Ureter (tissue), 1 donor: Measurements from ENCODE around the gene ATF4. TPM values are rescaled to one million over a fixed set of nuclear protein-coding genes. Genes with fewer than 3 reads are reported as not detected.
"Not testable (repeated sequence)": the region's sequence is repeated elsewhere in the genome, so short reads cannot be mapped to it uniquely, and the experiment has no call there.

ENCODE experiments used
- DNase-seq: peaks from one replicate; pipeline ENCODE4 v3.0.0-alpha.2; 2020; ENCODE audit warnings: low spot score
- total RNA-seq: library from RNA; stranded (reverse); gene quantifications from one replicate; pipeline ENCODE4 v1.2.4, GENCODE V29; 2023
- donor health status: DM: yes; HTN: yes; CAD: no.

The ATF4 gene
- total RNA-seq, 1 donor from 2014 or later, result 381 TPM

GRCh38 chr22:39510529-39511149 is 9.7 kb upstream of the ATF4 start:
- DNase-seq, result no peak

- no peak for DNase-seq
Observed at GRCh38 chr22:39511226-39511625, 9.1 kb upstream of the ATF4 start.

GRCh38 chr22:39512026-39512425 is 8.3 kb upstream of the ATF4 start:
- no peak for DNase-seq

GRCh38 chr22:39513791-39514190 is 6.6 kb upstream of the ATF4 start:
- no peak for DNase-seq

GRCh38 chr22:39514373-39514973 is 5.9 kb upstream of the ATF4 start:
- DNase-seq, result no peak

GRCh38 chr22:39515266-39516050 is 4.9 kb upstream of the ATF4 start:
- DNase-seq, result no peak

- no peak for DNase-seq
Observed at GRCh38 chr22:39517470-39517869, 2.9 kb upstream of the ATF4 start.

- DNase-seq, result no peak
Observed at GRCh38 chr22:39518144-39518786, 2.1 kb upstream of the ATF4 start.

GRCh38 chr22:39518996-39519680 is 1.2 kb upstream of the ATF4 start:
- no peak for DNase-seq

- peak; percentile 99 for DNase-seq
Observed at GRCh38 chr22:39519681-39520225, 609 bp upstream of the ATF4 start.

- DNase-seq, result peak; percentile 92
Observed at GRCh38 chr22:39521106-39521885, 934 bp downstream of the ATF4 start.

GRCh38 chr22:39522091-39522490 is 1.7 kb downstream of the ATF4 start:
- DNase-seq, result not testable (repeated sequence)

GRCh38 chr22:39522567-39523300 is 2.4 kb downstream of the ATF4 start:
- DNase-seq, result no peak

- no peak for DNase-seq
Observed at GRCh38 chr22:39524089-39524752, 3.9 kb downstream of the ATF4 start.

- no peak for DNase-seq
Observed at GRCh38 chr22:39524753-39525657, 4.6 kb downstream of the ATF4 start.

GRCh38 chr22:39525658-39525975 is 5.3 kb downstream of the ATF4 start:
- no peak for DNase-seq

- no peak for DNase-seq
Observed at GRCh38 chr22:39526736-39527171, 6.4 kb downstream of the ATF4 start.

GRCh38 chr22:39527481-39527961 is 7.2 kb downstream of the ATF4 start:
- DNase-seq, result no peak
